NCI-H2196 treated with DMSO at 0.1 percent for 48 hours (cell line): ENCODE data around the gene NMS.

Experiments
- DNase-seq: peaks from one replicate; lab custom pipeline; 2025; ENCODE audit not compliant: unreplicated experiment; lab: John Stamatoyannopoulos, UW

NMS gene

DNA sequence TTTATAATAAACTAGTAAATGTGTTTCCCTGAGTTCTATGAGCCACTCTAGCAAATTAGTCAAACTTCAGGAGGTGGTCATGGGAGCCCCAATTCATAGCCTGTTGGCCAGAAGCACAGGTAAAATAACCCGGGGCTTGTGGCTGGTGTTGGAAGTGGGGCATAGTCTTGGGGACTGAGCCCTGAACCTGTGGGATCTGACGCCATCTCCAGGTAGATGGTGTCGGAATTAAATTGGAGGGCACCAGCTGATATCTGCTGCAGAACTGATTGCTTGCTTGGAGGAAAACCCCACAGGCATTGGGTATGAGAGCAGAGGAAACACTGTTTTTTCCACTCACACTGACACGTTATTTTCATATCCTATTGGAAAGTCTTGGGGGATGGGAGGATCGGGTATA is 14.1 kb downstream of the NMS start:
- no peak for DNase-seq

DNA sequence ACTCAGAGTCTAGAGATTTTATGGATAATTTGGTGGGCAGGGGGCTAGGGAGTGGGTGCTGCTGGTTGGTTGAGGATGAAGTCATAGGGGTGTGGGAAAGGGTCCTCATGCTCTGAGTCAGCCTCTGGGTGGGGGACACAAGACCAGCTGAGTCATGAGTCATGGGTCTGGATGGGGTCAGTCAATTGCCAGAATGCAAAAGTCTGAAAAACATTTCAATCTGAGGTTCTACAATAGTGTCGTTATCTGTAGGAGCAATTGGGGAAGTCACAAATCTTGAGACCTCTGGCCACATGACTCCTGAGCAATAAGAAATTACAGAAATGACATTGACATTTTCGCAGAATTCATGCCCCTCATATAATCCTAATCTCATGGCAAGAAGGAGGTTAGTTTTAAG is 15.1 kb downstream of the NMS start:
- no peak for DNase-seq

- no peak for DNase-seq
Measured at GRCh38 chr2:100494712-100495111, 24.4 kb downstream of the NMS start.

DNA sequence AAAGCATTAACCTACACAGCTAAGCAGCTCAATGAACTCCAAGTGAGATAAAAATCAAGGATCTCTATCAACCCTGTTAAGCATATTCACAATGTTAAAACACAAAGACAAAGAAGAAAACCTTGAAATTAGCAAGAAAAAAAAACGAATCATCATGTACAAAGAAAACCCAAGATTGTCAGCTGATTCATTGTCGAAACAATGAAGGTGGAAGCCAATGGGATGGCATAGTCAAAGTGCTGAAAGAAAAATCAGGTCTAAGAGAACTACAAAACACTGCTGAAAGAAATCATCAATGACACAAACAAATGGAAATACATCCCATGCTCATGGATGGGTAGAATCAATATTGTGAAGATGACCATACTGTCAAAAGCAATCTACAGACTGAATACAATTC is 32.5 kb downstream of the NMS start:
- no peak for DNase-seq

GRCh38 chr2:100504542-100504941 is 34.3 kb downstream of the NMS start:
- DNase-seq: no peak

DNA sequence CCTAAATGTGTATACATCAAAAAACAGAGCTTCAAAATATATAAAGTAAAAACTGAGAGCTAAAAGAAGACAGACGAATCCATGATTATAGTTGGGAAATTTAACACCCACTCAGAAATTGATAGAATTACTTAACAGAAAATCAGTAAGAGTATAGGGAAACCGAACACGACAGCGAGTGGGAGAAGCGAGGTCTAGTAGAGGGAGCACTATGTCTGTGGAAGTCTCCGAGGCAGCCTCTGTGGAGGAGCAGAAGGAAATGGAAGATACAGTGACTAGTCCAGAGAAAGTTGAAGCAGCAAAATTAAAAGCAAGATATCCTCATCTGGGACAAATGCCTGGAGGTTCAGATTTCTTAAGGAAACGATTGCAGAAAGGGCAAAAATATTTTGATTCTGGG is 38.8 kb downstream of the NMS start:
- DNase-seq: no peak

- no peak for DNase-seq
Measured at GRCh38 chr2:100513650-100514049, 43.4 kb downstream of the NMS start.

- no peak for DNase-seq
Measured at GRCh38 chr2:100517556-100517955, 47.3 kb downstream of the NMS start.

GRCh38 chr2:100518801-100519200 is 48.5 kb downstream of the NMS start:
- DNase-seq: no peak

GRCh38 chr2:100520224-100520623 is 49.9 kb downstream of the NMS start:
- DNase-seq: no peak

- no peak for DNase-seq
Measured at GRCh38 chr2:100522430-100522829, 52.1 kb downstream of the NMS start.

GRCh38 chr2:100524331-100524730 is 54.0 kb downstream of the NMS start:
- DNase-seq: no peak

- DNase-seq: no peak
Measured at GRCh38 chr2:100526868-100527267, 56.6 kb downstream of the NMS start.

DNA sequence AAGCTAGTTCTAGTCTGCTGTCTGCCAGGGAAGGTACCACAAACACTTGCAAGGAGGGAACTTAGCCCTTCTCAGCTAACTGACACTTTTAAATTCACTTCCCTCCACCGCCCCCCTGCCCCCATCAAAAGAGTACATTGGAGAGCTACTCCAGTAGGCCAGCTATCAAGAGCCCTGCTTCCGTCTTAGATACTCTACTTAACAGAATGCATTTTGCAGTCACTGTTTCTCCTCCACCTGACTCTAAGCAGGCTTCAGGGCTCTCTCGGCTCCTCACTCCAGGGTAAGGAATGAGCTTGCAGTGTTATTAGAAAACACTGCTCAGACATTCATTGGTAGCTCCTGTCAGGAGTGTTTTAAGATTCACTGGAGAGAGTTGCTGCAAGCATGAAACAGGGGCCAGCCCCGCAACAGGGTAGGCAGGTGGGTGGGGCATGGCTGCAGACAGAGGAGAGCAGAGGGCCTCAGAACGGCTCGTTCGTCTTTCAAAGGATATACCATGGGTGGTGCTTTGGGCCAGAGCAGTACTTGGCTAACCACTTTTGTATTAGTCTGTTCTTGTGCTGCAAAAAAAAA is 57.2 kb downstream of the NMS start:
- DNase-seq: no peak

- DNase-seq: no peak
Measured at GRCh38 chr2:100529176-100529575, 58.9 kb downstream of the NMS start.

DNA sequence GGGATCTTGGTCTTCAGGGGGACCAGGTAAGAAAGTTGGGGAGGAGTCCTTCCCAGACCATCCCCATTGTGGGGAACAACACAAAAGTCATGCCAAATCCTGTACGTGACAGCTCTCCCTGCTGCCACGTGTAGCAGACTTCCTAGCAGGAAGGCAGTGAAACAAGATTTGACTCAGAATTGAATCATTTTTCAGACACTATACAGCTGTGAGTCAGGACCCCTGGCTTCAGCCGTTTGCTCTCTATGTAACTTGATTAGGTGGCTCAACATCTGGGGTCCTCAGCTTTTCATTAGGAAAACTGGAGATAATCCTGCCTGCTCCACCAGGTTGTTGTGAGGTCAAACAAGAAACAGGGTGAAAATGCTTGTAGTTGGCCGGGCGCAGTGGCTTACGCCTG is 59.6 kb downstream of the NMS start:
- DNase-seq: no peak
